GM12873 (cell line): ENCODE measurements around the gene RPS19.

Source experiments
- CTCF ChIP-seq: IDR thresholded peaks from 2 replicates; pipeline ENCODE4 v1.5.1; 2012; ENCODE audit warnings: low read depth, mild to moderate bottlenecking, moderate library complexity, low read length, control low read depth; ENCODE audit not compliant: insufficient read depth; ENCODE audit errors: missing control alignments

RPS19 gene

GRCh38 chr19:41859618-41860418 lies at the start of gene RPS19:
Gene RPS19 (plus strand): TSS chr19:41860255. CDS start chr19:41860775, 520 bp downstream.
- TF ChIP-seq CTCF = peak; percentile 67

- no peak for TF ChIP-seq CTCF
Observed at GRCh38 chr19:41810301-41810700, 49.8 kb upstream of the RPS19 start.

- TF ChIP-seq CTCF = no peak
Observed at GRCh38 chr19:41811036-41811435, 49.0 kb upstream of the RPS19 start.

GRCh38 chr19:41811981-41812380 lies 48.1 kb upstream of the RPS19 start:
- TF ChIP-seq CTCF = no peak

GRCh38 chr19:41813911-41814310 lies 46.1 kb upstream of the RPS19 start:
- no peak for TF ChIP-seq CTCF

GRCh38 chr19:41815301-41815700 lies 44.8 kb upstream of the RPS19 start:
- no peak for TF ChIP-seq CTCF

- TF ChIP-seq CTCF = no peak
Observed at GRCh38 chr19:41816761-41817160, 43.3 kb upstream of the RPS19 start.
